Effector memory CD4-positive, alpha-beta T cell (primary cell): ENCODE measurements around the gene LGR4.
A peak's percentile ranks its signal among the peaks of the same experiment; 100 is the strongest.
"Not testable (repeated sequence)": the region's sequence is repeated elsewhere in the genome, so short reads cannot be mapped to it uniquely, and the experiment has no call there.

Experiments
- DNase-seq, 3 donors: peaks; one replicate each; pipeline ENCODE4 v3.0.0-alpha.2; 2020
- H3K27ac ChIP-seq: 2 replicates; pipeline ENCODE4 v1.7.0; 2013; ENCODE audit warnings: mild to moderate bottlenecking, low read length, moderate library complexity; ENCODE audit not compliant: insufficient read depth, poor library complexity, severe bottlenecking
- H3K27me3 ChIP-seq: replicated peaks from 2 replicates; pipeline ENCODE4 v1.7.0; 2013; ENCODE audit warnings: mild to moderate bottlenecking, low read length; ENCODE audit not compliant: insufficient read depth, control insufficient read depth, poor library complexity, severe bottlenecking
- H3K36me3 ChIP-seq: 2 replicates; pipeline ENCODE4 v1.7.0; 2013; ENCODE audit warnings: mild to moderate bottlenecking, low read length, moderate library complexity; ENCODE audit not compliant: control insufficient read depth, insufficient read depth
- H3K4me1 ChIP-seq: 2 replicates; pipeline ENCODE4 v1.7.0; 2013; ENCODE audit warnings: low read length, mild to moderate bottlenecking; ENCODE audit not compliant: control insufficient read depth, insufficient read depth, poor library complexity, severe bottlenecking
- H3K4me3 ChIP-seq: 2 replicates; pipeline ENCODE4 v1.7.0; 2013; ENCODE audit warnings: low read length, low read depth, mild to moderate bottlenecking; ENCODE audit not compliant: insufficient read depth, poor library complexity, severe bottlenecking
- H3K9me3 ChIP-seq: 2 replicates; pipeline ENCODE4 v1.7.0; 2013; ENCODE audit warnings: mild to moderate bottlenecking, low read length, moderate library complexity; ENCODE audit not compliant: control insufficient read depth
- total RNA-seq, 3 donors: gene quantifications; one replicate each; lab custom pipeline; 2026; lab: John Stamatoyannopoulos, UW

The LGR4 gene
- total RNA-seq: 1.2 to 1.6 (median 1.6) reads per million in 3 donors

GRCh38 chr11:27472398-27473016 is at the start of gene LGR4:
Gene LGR4 (minus strand): TSS chr11:27472790. CDS start chr11:27472302, 488 bp downstream.
- Histone ChIP-seq H3K9me3 (no peaks in the 10 kb centered on the region), H3K27ac (no peak within 1 kb of the TSS), H3K36me3 (no peaks in the 10 kb centered on the region), H3K4me3 (peak within 1 kb of the TSS; percentile 72), H3K4me1 (peaks cover 2% of the 10 kb centered on the region), H3K27me3 (peaks cover 4% of the 10 kb centered on the region)
- peak; percentile 51 to 64 (median 64) for DNase-seq

- no peak for DNase-seq
- Histone ChIP-seq H3K4me1 (no peaks in the 10 kb centered on the region), H3K4me3 (no peak overlapping the region), H3K27me3 (no peaks in the 10 kb centered on the region), H3K9me3 (no peaks in the 10 kb centered on the region), H3K27ac (no peak overlapping the region), H3K36me3 (no peaks in the 10 kb centered on the region)
Observed at GRCh38 chr11:27520226-27520625, 47.6 kb upstream of the LGR4 start.

- no peak overlapping the region for H3K4me3 ChIP-seq
- H3K27ac ChIP-seq: no peak overlapping the region
- H3K36me3 ChIP-seq: no peaks in the 10 kb centered on the region
- H3K27me3 ChIP-seq: no peaks in the 10 kb centered on the region
- no peaks in the 10 kb centered on the region for H3K9me3 ChIP-seq
- DNase-seq: no peak
- H3K4me1 ChIP-seq: no peaks in the 10 kb centered on the region
Observed at GRCh38 chr11:27518518-27518917, 45.9 kb upstream of the LGR4 start.

- H3K4me1 ChIP-seq, H3K27ac ChIP-seq, H3K27me3 ChIP-seq, DNase-seq, H3K36me3 ChIP-seq, H3K9me3 ChIP-seq, H3K4me3 ChIP-seq: not testable (repeated sequence)
Observed at GRCh38 chr11:27517490-27517889, 44.9 kb upstream of the LGR4 start.

GRCh38 chr11:27514558-27514957 is 42.0 kb upstream of the LGR4 start:
- Histone ChIP-seq H3K36me3 (no peaks in the 10 kb centered on the region), H3K9me3 (no peaks in the 10 kb centered on the region), H3K27ac (no peak overlapping the region), H3K4me3 (no peak overlapping the region), H3K4me1 (no peaks in the 10 kb centered on the region), H3K27me3 (no peaks in the 10 kb centered on the region)
- no peak for DNase-seq

GRCh38 chr11:27514076-27514475 is 41.5 kb upstream of the LGR4 start:
- no peaks in the 10 kb centered on the region for H3K9me3 ChIP-seq
- no peaks in the 10 kb centered on the region for H3K27me3 ChIP-seq
- H3K4me1 ChIP-seq: no peaks in the 10 kb centered on the region
- no peak overlapping the region for H3K27ac ChIP-seq
- H3K4me3 ChIP-seq: no peak overlapping the region
- no peak for DNase-seq
- no peaks in the 10 kb centered on the region for H3K36me3 ChIP-seq

- Histone ChIP-seq H3K27ac (no peak overlapping the region), H3K9me3 (no peaks in the 10 kb centered on the region), H3K4me3 (no peak overlapping the region), H3K27me3 (no peaks in the 10 kb centered on the region), H3K36me3 (no peaks in the 10 kb centered on the region), H3K4me1 (no peaks in the 10 kb centered on the region)
- no peak for DNase-seq
Observed at GRCh38 chr11:27513389-27513788, 40.8 kb upstream of the LGR4 start.

- H3K36me3 ChIP-seq: no peaks in the 10 kb centered on the region
- no peak overlapping the region for H3K4me3 ChIP-seq
- H3K27me3 ChIP-seq: no peaks in the 10 kb centered on the region
- no peaks in the 10 kb centered on the region for H3K9me3 ChIP-seq
- no peaks in the 10 kb centered on the region for H3K4me1 ChIP-seq
- H3K27ac ChIP-seq: no peak overlapping the region
- no peak for DNase-seq
Observed at GRCh38 chr11:27512238-27512637, 39.6 kb upstream of the LGR4 start.

- no peak for DNase-seq
- H3K4me3 ChIP-seq: no peak overlapping the region
- H3K4me1 ChIP-seq: peaks cover 4% of the 10 kb centered on the region
- no peak overlapping the region for H3K27ac ChIP-seq
- no peaks in the 10 kb centered on the region for H3K9me3 ChIP-seq
- H3K27me3 ChIP-seq: no peaks in the 10 kb centered on the region
- no peaks in the 10 kb centered on the region for H3K36me3 ChIP-seq
Observed at GRCh38 chr11:27509908-27510307, 37.3 kb upstream of the LGR4 start.

GRCh38 chr11:27507557-27508322 is 35.1 kb upstream of the LGR4 start:
- Histone ChIP-seq H3K4me3 (no peak overlapping the region), H3K9me3 (no peaks in the 10 kb centered on the region), H3K4me1 (peaks cover 4% of the 10 kb centered on the region), H3K36me3 (peaks cover 4% of the 10 kb centered on the region), H3K27me3 (no peaks in the 10 kb centered on the region), H3K27ac (peak overlapping the region; percentile 86)
- DNase-seq: no peak
